Measurements from ENCODE around the gene ZNF429. TPM values are rescaled to one million over a fixed set of nuclear protein-coding genes. Genes with fewer than 3 reads are reported as not detected.
"Not testable (repeated sequence)": the region's sequence is repeated elsewhere in the genome, so short reads cannot be mapped to it uniquely, and the experiment has no call there.

Gene ZNF429
- 1.1 and 1.3 TPM in 2 replicates for total RNA-seq (2014; rRNA removed; shearing (Covaris generic))

DNA sequence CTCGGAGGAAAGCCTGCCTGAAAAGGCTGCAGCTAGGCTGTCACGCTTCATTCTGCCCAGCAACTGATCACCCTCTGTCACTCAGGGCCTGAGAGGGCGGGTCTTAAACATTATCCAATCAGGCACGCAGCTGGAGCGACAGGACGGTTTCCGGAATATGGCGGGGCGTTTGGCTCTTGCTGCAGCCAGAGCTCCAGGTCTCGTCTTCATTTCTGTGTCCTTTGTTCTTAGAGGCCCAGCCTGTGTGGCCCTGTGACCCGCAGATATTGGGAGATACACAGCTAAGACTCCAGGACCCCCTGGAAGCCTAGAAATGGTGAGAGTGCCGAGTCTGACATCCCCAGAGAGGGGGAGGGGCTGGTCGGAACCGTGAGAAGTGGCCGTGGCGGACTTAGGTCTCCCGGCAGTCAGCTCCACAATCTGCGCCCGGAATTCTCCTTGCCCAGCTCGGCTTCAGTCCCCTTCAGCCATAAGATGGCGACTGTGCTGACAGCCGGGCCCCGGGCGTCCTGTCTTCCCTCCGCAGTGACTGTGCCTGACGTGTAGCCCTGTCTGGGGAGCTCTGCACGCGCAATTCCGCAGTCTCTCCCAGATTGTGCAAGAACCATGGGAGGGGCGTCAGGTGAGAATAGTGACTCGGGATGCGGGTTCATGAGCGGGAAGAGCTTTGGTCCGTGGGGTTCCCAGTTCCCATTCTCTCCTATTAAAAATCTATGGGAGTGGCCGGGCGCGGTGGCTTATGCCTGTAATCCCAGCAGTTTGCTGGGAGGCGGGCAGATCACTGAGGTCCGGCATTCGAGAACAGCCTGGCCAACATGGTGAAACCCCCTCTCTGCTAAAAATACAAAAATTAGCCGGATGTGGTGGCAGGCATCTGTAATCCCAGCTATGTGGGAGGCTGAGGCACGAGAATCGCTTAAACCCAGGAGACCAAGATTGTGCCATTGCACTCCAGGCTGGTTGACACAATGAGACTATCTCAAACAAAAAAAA lies at the start of gene ZNF429:
TSS of gene ZNF429 (plus strand) at position 144 of the 993 bp plus-strand sequence. CDS start at position 314, 170 bp downstream.
- DNase-seq (ENCODE audit: low read depth): peak; percentile 81

DNA sequence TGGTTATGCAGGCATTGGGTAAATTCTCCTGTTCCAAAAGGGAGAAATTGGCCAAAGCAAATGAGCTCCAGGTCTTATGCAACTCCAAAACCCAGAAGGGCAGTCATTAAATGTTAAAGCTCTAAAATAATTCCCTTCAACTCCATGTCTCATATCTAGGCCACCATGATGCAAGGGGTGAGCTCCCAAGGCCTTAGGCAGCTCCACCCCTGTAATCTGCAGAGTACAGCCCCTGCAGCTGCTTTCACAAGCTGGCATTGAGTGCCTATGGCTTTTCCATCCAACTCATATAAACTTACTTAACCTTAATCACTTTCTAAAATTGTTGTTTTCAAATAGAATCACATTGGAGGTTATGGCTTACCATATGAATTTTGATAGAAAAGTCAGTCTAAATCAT lies 44.7 kb upstream of the ZNF429 start:
- DNase-seq (ENCODE audit: low read depth): no peak

DNA sequence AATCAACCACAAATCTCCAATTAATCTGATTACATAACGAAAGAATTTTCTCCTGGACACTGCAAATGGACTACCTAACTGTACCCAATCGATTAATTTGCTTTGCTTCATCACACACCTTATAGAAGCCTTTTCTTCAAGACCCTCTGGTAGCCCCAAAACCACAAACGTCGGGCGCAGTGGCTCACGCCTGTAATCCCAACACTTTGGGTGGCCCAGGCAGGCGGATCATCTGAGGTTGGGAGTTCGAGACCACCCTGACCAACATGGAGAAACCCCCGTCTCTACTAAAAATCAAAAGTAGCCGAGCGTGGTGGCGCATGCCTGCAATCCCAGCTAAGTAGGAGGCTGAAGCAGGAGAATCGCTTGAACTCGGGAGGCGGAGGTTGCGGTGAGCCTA lies 42.9 kb upstream of the ZNF429 start:
- no peak for DNase-seq (ENCODE audit: low read depth)

DNA sequence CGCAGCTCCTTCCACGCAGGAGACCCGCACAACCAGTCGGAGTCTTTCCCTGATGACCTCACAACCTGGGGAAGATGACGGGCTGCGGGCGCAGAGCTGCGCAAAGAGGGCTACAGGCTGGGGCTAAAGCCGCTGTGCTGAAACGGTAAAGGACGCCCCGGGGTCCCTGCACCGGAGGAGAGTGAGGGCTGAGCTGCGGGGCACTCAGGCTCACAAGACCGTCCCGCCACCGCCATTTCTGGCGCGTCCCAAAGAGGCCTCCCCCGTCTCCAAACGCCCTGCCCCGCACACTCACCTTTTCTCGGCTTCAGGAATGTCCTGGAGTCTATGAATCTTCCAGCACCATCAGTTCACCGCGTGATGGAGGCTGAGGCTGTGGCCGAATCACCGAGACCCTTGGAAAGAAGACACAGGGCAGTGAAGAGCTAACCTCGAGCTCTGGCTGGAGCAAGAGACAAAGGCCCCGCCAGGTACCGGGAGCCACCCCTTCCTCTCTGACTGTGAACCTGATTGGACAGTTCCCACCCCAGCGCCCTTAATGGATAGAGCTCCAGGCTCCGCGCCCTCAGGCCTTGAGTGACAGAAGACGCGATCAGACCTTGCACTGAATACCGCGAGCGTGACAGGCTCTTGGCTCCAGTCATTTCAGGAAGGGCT lies 41.8 kb upstream of the ZNF429 start:
- DNase-seq (ENCODE audit: low read depth): peak; percentile 69

DNA sequence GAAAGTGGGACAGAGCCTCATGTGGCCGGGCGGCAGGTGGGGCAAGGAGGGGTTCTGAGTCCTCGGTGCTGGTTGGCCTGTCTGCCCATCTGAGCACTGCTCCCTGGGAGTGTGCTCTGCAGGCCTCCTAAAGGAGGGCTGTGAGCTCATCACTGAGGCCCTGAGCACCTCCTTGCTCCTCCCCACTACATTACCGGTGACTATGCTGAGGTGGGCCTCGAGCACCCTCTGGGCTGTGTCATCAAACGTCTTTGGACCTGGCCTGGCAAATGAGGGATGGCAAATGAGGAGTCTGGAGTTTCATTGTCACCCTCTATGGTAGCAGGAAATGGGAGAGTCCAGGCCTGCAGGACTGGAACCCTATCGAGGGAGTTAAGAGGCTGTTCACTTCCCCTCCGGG lies 38.8 kb upstream of the ZNF429 start:
- DNase-seq (ENCODE audit: low read depth): no peak

DNA sequence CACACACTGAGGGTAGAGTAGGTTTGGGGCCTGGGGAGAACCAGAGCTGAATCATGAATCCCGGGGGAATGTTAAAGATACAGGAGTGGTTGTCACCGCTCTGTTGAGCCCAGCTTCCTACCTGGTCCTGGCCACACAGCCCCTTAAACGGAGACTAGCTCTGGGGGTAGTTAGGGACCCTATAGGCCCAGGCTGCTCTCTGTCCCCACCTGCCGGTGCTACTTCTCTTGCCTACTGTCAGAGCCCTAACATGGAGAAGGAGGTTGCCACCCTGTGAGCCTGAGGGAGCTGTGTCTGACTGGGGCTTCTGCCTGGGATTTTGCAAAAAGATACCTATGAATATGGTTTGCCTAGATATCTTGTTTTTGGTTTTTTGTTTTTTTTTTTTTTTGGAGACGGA lies 36.6 kb upstream of the ZNF429 start:
- no peak for DNase-seq (ENCODE audit: low read depth)

DNA sequence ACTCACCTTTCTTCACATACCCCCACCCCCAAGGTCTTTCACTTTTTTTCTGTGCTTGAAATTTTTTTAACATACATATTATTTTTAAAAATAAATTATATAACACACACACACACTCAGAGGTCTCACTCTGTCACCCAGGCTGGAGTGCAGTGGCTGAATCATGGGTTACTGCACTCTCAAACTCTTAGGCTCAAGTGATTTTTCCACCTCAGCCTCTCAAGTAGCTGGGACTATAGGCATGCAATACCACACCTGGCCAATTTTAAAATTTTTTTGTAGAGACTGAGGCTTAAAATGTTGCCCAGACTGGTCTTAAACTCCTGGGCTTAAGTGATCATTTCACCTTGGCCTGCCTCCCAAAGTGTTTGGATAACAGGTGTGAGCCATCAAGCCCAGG lies 32.9 kb upstream of the ZNF429 start:
- no peak for DNase-seq (ENCODE audit: low read depth)

DNA sequence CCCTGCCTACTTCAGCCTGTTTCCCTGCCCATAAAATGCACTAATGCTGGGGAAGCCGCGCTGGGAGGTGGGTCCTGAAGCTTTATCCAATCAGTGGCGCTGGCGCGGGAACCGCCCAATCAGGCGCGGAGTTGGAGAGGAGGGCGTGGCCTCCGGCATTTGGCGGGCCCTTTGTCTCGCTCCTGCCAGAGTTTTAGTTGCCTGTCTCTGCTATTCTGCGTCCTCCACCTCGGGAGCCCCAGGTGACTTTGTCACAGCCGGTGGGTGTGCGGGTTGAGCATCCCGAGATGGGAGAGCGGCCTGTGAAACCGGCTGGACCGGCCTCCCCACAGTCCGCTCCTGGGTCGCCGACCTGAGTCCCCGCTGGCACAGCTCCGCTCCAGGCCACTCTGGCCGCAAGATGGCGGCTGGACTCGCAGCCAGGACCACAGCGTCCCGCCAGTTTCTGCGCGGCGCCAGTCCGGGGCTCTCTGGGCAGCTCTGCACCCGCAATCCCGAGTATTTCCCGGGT lies 30.7 kb upstream of the ZNF429 start:
- DNase-seq (ENCODE audit: low read depth): peak; percentile 63

DNA sequence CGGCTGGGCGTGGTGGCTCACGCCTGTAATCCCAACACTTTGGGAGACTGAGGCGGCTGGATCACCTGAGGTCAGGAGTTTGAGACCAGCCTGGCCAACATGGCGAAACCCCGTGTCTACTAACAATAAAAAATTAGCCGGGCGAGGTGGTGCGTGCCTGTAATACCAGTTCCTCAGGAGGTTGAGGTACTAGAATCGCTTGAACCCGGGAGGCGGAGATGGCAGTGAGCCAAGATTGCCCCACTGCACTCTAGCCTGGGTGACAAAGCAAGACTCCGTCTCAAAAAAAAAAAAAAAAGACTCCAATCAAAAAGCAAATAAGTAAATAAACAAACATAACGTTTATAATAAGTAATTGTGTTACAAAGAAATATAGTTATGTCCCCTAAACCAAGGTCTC lies 23.0 kb upstream of the ZNF429 start:
- not testable (repeated sequence) for DNase-seq (ENCODE audit: low read depth)

DNA sequence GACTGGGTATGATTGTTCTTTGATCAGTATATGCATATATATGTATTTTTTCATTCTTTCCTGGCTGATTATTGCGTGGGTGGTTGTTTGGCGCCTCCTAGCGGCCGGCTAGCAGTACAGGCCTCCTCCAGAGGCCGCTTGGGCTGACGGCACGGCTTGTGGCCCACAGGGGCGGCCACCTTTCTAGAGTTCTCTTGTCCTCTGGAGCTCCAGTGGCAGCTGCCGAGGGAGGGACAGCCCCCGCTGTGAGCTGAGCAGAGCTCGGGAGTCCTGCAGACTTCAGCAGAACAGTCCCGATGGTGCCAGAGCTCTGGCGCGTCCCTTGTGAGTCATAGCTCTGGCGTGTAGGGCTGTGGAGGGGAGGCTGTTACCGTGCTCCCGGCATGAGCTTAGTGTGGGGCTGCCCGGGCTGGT lies 22.5 kb upstream of the ZNF429 start:
- DNase-seq (ENCODE audit: low read depth): peak; percentile 46

DNA sequence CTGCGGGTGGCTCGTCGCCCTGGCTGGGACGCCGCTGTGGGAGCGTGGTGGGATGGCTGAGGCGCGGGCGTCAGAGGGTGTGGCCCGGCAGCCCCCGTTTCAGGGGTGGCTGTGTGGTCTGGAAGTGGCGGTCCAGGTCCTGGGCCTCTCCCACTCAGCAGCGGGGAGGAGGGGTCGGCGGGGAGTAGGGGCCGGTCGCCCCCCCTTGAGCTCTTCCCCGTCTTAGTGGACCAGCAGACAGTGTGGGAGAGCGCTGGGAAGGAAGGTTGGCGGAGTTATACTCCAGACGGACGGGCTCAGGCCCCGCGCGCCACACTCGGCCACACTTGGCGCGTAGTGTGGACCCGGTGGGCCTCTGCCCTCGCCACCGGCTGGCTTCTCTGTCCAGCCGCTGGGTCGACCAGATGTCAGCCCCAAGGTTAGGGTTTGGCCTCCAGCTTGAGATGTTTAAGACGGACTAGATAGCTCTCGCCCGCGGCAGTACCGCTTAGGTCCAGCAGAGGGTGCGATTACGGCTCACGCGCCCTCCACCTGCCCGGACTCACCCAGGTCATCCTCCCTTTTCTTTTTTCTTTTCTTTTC lies 21.7 kb upstream of the ZNF429 start:
- DNase-seq (ENCODE audit: low read depth): peak; percentile 11

DNA sequence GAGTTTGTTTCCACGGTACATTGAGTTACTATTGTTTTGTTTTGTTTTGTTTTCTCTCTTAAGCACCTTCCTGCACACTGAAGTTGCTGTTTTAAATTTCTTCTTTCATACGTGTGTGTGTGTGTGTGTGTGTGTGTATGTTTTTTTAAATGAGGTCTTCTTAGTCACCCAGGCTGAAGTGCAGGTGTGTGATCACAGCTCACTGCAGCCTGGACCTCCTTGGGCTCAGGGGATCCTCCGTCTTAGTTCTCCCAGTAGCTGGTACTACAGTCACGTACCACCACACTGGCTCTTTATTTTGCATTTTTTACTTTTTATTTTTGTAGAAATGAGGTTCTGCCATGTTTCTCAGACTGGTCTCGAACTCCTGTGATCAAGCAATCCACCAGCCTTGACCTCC lies 20.8 kb upstream of the ZNF429 start:
- DNase-seq (ENCODE audit: low read depth): no peak

DNA sequence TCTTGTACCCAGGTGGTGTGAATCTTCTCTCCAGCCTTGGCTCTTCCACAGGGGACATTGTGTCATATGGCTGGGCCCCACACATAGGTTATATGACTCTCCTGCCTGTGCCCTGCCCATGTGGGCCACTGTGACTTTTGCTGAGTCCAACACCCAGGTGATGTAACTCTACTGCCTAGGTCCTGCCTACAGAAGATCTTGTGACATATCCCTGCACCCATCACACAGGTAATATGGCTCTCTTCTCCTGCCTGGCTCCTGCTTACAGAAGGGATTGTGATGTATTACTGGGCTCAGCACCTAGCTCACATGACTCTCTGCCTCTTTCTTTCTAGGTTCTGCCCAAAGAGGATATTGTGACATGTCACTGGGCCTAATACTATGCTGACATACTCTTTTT lies 19.5 kb upstream of the ZNF429 start:
- DNase-seq (ENCODE audit: low read depth): no peak

DNA sequence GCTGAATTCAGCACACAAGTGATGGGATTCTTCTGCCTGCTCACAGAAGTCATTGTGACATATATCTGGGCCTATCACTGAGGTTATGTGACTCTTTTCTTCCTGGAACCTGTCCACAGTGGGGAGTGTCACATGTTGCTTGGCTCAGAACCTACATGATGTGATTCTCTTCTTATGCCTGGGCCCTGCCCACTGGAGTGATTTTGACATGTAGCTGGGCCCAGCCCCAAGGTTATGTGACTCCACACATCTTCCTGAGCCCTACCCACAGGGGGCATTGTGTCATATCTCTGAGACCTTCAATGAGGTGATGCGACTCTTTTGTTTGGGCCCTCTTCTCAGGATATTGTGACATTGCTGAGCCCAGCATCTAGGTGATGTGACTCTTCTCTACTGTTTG lies 17.4 kb upstream of the ZNF429 start:
- DNase-seq (ENCODE audit: low read depth): no peak

DNA sequence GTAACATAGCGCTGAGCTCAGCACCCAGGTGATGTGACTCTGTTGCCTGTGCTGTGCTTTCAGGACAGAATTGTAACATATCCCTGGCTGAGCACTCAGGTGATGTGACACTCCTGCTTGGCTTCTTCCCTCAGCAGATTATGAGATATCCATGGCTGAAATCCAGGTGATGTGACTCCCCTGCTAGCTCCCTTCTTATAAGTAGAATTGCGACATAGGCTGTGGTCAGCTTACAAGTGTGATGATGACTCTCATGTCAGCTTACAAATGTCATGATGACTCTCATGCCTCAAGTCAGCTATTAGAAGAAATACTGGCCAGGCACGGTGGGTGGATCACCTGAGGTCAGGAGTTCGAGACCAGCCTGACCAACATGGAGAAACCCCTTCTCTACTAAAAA lies 14.3 kb upstream of the ZNF429 start:
- DNase-seq (ENCODE audit: low read depth): no peak

DNA sequence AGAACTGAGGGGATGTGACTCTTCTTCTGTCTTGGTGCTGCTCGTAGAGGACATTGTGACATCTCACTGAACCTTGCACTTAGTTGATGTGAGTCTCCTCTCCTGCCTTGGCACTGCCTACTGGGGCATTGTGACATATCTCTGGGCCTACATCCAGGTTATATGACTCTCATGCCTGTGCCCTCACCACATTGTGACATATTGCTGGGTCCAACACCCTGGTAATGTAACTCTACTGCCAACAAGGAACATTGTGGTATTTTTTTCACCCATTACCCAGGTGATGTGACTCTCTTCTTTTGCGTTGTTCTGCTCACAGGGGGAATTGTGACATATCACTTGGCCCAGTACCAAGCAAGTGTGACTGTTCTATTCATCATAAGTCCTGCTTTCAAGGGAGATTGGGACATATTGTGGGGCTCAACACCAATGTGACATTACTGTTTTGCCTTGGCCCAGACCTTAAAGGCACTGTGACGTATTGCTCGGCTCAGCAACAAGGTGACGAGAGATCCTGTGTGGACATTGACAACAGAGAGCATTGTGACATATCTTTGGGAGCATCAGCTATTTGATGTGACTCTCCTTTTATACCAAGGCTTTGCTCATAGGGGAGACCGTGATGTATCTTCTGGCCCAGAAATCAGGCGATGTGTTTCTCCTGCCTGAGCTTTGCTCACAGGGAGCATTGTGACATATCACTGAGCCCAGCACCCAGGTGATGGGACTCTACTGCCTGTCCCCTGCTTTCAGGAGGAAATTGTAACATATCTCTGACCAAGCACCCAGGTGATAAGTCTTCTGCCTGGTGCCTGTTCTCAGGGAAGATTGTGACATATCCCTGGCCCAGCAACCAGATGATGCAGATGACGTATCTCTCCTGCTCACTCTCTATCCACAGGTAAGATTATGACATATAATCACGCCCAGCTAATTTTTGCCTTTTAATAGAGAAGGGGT lies 12.2 kb upstream of the ZNF429 start:
- DNase-seq (ENCODE audit: low read depth): no peak

DNA sequence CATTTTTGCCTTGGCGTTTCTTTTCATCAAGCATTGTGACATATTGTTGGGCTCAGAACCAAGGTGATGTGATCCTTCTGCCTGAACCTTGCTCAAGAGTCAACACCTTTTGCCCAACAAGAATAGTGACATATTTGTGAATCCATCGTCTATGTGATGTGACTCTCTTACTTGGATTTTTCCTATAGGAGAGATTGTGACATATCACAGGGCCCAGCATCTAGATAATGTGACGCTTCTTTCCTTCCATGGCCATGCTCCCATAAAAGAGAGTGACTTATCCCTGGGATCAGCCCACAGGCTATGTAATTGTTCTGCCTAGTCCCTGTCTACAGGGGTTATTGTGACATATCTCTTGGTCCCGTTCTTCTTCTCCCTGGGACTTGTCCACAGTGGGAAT lies 8.5 kb upstream of the ZNF429 start:
- DNase-seq (ENCODE audit: low read depth): no peak

DNA sequence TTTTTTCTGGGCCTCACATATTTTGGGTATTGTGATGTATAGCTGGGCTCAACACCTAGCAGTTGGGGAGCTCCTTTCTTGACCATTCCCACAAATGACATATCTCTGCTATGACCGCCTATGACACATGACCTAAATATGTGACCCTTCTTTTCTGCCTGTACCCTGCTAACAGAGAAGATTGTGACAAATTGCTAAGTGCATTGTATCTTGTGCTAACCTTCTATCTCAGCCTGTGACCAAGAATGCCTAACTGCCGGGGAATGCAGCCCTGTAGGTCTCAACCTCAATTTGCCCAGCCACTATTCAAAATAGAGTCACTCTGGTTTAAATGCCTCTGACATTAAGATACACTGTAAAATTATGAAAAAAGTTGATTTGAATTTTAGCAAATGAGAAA lies 6.8 kb upstream of the ZNF429 start:
- no peak for DNase-seq (ENCODE audit: low read depth)

DNA sequence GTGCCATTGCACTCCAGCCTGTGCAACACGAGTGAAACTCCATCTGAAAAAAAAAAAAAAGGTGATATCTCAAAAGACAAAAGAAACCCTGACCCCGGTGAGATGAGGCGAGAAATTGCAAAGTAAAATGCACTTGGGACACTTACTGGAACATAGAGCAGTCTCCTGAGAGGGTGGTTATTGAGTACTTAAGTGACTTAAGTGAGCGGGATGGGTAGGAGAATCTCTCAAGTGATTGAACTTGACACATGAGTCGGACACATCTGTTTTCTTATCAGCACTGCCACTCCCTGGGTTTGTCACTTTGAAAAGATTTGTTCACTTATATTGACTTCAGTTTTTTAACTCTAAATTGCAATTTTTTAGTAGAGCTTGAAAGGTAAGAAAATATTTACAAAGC lies 2.8 kb downstream of the ZNF429 start:
- DNase-seq (ENCODE audit: low read depth): no peak

DNA sequence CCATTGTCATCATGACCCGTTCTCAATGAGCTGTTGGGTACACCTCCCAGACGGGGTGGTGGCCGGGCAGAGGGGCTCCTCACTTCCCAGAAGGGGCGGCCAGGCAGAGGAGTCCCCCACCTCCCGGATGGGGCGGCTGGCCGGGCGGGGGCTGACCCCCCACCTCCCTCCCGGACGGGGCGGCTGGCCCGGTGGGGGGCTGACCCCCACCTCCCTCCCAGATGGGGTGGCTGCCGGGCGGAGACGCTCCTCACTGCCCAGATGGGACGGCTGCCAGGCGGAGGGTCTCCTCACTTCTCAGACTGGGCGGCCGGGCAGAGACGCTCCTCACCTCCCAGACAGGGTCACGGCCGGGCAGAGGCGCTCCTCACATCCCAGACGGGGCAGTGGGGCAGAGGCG lies 5.7 kb downstream of the ZNF429 start:
- DNase-seq (ENCODE audit: low read depth): not testable (repeated sequence)

DNA sequence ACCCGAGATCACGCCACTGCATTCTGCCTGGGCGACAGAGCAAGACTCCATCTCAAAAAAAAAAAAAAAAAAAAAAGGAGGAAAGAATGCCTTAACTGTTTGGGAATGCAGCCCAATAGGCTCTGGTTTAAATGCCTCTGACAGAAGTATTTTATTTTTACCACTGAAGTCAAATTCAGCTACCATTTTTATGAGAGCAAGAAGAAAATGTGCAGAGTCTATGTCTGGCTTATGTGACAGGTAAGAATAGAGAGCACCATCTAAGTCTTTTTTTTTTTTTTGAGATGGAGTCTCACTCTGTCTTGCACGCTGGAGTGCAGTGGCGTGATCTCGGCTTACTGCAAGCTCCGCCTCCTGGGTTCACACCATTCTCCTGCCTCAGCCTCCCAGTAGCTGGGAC lies 7.2 kb downstream of the ZNF429 start:
- DNase-seq (ENCODE audit: low read depth): not testable (repeated sequence)
